Fibroblast of pulmonary artery (primary cell): ENCODE results near the gene SETBP1.

Experiments
- DNase-seq: peaks from one replicate; pipeline ENCODE4 v3.0.0-alpha.2; 2010; ENCODE audit warnings: low read depth
- H3K4me3 ChIP-seq: replicated peaks from 2 replicates; pipeline ENCODE4 v1.5.1; 2011; ENCODE audit warnings: low read depth, mild to moderate bottlenecking, control low read depth, low read length, moderate library complexity
- TF ChIP-seq, protein P1 (sequence below): IDR thresholded peaks from 2 replicates; pipeline ENCODE4 v1.5.1; 2011; ENCODE audit warnings: mild to moderate bottlenecking, control low read depth, low read length, inconsistent platforms; ENCODE audit errors: missing control alignments

SETBP1 gene

DNA sequence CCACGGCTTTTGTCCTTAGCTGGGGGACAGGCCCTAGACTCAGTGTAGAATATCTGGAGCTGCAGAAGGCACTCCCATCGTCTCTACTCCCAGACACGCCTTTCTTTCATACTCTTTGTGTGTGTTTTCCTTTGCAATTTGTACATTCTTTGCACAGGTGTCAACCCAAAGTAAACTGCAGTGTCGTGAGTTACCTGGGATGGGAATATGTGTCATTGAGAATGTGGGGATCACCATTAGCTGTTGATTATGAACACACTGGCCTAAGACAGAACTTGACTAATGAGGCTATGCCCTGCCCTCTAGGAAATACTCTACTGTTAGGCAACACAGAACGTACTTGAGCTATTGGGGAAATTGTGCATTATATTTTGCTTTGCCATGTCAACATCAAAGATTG, 233.3 kb downstream of the SETBP1 start:
- DNase-seq, result no peak
- TF ChIP-seq, protein P1, sequence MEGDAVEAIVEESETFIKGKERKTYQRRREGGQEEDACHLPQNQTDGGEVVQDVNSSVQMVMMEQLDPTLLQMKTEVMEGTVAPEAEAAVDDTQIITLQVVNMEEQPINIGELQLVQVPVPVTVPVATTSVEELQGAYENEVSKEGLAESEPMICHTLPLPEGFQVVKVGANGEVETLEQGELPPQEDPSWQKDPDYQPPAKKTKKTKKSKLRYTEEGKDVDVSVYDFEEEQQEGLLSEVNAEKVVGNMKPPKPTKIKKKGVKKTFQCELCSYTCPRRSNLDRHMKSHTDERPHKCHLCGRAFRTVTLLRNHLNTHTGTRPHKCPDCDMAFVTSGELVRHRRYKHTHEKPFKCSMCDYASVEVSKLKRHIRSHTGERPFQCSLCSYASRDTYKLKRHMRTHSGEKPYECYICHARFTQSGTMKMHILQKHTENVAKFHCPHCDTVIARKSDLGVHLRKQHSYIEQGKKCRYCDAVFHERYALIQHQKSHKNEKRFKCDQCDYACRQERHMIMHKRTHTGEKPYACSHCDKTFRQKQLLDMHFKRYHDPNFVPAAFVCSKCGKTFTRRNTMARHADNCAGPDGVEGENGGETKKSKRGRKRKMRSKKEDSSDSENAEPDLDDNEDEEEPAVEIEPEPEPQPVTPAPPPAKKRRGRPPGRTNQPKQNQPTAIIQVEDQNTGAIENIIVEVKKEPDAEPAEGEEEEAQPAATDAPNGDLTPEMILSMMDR, result no peak
- H3K4me3 ChIP-seq, result no peak overlapping the region

DNA sequence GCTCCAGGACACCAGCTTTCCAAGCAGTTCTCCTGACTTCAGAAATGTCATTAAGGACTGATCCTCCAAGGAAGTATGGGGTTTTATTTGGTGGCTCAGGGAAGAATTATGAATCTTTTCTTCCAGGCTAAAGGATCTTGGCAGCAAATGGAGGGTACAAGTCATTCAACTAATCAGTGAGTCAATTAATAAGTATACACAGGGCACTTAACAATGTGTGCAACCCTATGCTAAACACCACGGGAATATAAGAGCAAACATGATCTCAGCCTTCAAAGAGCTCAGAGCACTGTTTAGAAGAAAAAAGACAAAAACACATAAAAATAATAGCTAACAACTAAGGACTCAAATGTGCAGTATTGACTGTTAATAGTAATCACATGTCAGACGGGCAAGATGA, 234.5 kb downstream of the SETBP1 start:
- TF ChIP-seq, protein P1, result no peak

DNA sequence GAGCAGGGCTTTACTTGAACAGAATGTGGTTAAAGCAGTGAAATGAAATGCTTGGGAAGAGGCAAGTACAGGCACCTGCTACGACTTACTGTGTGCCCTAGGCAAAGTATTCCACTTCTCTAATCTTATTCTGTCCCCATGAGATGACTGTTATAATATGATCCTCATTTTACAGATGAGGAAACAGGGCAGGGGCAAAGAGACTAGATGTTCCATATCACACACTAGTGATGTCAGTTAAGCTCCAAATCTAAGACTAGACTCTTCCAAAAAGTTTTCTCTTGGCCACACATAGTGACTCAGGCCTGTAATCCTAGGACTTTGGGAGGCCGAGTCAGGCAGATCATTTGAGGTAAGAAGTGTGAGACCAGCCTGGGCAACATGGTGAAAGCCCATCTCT, 235.0 kb downstream of the SETBP1 start:
- H3K4me3 ChIP-seq, result no peak overlapping the region
- TF ChIP-seq, protein P1, result no peak
- DNase-seq, result no peak

More for the DNA sequence above, 234.5 kb downstream of the SETBP1 start:
- H3K4me3 ChIP-seq, result no peak overlapping the region
- no peak for DNase-seq

DNA sequence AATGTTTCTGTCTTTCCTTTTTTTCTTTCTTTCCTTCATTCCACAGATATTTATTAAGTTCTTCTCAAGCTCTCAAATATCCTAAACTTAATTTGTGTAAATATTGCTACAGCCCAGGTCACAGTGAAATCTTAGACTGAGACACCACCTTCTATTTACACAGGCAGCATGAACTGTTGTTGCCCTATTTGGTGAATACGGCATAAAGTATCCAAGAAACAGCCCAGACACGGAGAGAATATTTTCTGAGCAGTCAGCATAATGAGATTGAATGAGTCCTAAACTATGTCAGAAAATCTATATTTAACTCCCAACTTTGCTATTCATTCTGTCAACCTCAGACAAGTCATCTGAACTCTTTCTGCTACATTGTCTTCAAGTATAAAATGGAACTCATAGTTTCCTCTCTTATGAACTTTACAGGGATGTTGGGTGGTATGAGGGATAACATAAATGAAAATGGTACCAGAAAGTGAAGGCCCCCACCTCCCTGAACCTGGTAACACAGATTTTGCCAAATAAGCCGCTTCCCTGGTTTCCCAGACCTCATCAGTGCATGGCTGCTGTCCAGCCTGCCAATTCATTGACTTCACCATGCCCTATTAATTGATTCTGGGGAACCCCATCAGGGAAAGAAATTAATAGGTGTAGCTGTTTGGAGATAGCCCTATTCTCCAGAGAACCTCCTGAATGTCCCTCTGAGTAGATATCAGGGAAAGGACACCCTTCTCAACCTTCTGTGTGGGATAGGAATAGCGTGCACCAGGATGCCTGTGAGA, 235.9 kb downstream of the SETBP1 start:
- DNase-seq, result no peak
- TF ChIP-seq, protein P1, result no peak
- H3K4me3 ChIP-seq, result no peak overlapping the region

DNA sequence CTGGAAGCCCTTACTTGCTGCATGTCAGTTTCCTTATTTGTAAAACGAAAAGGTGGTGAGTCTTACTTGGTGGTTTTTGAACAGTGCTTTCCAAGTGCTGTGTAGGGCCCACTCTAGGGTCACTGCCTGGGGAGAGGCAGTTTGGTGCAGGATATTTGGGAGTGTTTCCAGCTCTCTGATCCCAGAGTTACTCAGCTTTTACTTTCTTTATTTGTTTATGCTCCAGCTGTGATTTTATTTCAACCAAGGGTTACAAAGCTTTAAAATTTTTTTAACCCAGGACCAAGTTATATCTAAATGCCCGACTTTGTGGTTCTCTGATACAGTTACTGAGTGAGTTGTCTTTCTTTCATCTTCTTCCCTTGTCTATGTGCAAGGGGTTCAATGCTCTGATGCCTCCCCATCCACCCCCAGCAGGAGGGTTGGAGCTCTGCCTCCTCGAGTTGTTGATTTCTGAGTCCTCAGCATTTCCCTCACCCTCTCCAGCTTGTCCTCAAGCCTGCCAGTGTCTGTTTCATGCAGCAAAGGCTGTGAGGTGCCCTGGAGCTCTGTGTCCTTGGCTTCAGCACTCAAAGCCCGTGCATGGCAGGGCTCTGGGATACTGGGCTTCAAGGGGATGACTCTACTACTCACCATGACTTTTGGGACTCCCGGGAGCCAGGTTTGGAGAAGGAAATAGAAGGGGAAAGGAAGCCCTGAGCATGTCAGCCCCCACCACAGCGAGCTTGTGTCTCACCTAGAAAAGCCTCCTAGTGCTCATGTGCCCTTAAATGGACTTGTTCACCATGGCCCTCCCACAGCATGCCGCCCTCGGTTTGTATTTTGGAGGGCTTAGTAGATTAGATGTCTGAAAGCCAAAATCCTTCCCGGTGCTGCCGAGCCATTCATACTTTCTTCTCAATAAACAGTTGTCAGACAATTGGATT, 236.8 kb downstream of the SETBP1 start:
- no peak overlapping the region for H3K4me3 ChIP-seq
- DNase-seq, result no peak
- TF ChIP-seq, protein P1, result no peak

DNA sequence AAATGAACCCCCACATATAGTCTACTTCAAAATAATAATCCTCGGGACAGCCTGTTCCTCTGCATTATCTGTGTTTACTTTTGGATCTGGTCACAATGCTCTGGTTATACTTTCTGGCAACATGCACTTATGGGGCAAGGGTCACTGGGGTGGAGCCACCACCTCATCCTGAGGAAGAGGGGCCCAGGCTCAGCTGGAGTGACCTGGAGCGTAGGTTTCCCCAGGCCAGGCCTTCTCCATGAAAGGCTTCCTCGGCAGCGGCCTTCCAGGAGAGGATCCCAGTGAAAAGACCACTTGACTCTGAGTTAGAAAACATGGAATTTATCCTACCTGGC, 237.4 kb downstream of the SETBP1 start:
- no peak overlapping the region for H3K4me3 ChIP-seq
- DNase-seq, result no peak
- TF ChIP-seq, protein P1, result no peak

DNA sequence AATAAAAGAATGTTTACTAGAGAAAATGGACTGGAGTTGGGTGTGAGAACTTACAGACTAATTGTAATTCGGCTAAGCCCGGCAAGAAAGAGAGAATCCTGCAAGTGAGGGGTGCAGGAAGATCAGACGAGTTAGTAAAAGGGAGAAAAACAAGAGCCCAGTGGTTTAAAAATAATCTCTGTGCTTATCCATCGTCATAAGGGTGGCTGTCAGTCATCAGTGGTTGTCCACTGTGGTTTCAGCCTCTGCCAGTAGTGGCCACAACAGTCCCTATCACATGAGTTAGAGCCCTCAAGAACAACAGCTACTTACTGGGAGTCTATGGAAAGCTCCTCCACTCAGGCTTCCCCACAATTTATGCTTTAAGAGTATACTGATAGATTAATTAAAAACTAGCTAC, 239.8 kb downstream of the SETBP1 start:
- no peak overlapping the region for H3K4me3 ChIP-seq
- TF ChIP-seq, protein P1, result no peak
- no peak for DNase-seq
